Activated T-cell treated with anti-CD3 and anti-CD28 coated beads, Interleukin-2, amount 50 U/mL, for 48 hours (primary cell): Measurements from ENCODE around the gene OR8D1.
"Not testable (repeated sequence)": the region's sequence is repeated elsewhere in the genome, so short reads cannot be mapped to it uniquely, and the experiment has no call there.

Source experiments
- DNase-seq, 2 experiments: peaks; one replicate each; pipeline ENCODE4 v3.0.0-alpha.2; 2020

Gene OR8D1

GRCh38 chr11:124285610-124286344, 28.0 kb downstream of the OR8D1 start:
- DNase-seq: no peak

- no peak for DNase-seq
Measured at GRCh38 chr11:124278261-124278660, 35.5 kb downstream of the OR8D1 start.

- no peak for DNase-seq
Measured at GRCh38 chr11:124277804-124278203, 35.9 kb downstream of the OR8D1 start.

- no peak for DNase-seq
Measured at GRCh38 chr11:124277207-124277606, 36.5 kb downstream of the OR8D1 start.

GRCh38 chr11:124276081-124276480, 37.7 kb downstream of the OR8D1 start:
- no peak for DNase-seq

GRCh38 chr11:124274000-124274399, 39.7 kb downstream of the OR8D1 start:
- DNase-seq: no peak

- not testable (repeated sequence) for DNase-seq
Measured at GRCh38 chr11:124270886-124271285, 42.9 kb downstream of the OR8D1 start.

- not testable (repeated sequence) for DNase-seq
Measured at GRCh38 chr11:124265041-124265440, 48.7 kb downstream of the OR8D1 start.

GRCh38 chr11:124256076-124256475, 57.7 kb downstream of the OR8D1 start, which contains the start of gene OR8G5:
TSS of gene OR8G5 (plus strand) at chr11:124256376. CDS start at chr11:124264932, 8,556 bp downstream.
- DNase-seq: no peak
